GM23338 (cell line): ENCODE data around the gene CARMIL1. TPM values are rescaled to one million over a fixed set of nuclear protein-coding genes. Genes with fewer than 3 reads are reported as not detected.

Experiments used
- ATAC-seq: fragments of 200-7000 bp; cut with Tn5 transposase; 3 replicates; pipeline ENCODE4 v1.9.1; 2020
- DNase-seq: peaks from one replicate; pipeline ENCODE4 v3.0.0-alpha.2; 2015; ENCODE audit warnings: low spot score
- H2AFZ ChIP-seq: fragments of 200-600 bp; sonication (generic); 2 replicates; pipeline ENCODE4 v1.8.0; 2016; ENCODE audit warnings: antibody characterized with exemption, mild to moderate bottlenecking, moderate library complexity
- H3F3A ChIP-seq: fragments of 200-600 bp; sonication (generic); replicated peaks from 2 replicates; pipeline ENCODE4 v1.8.0; 2017; ENCODE audit warnings: antibody characterized with exemption, mixed run types, low read depth
- H3K27ac ChIP-seq: fragments of 200-600 bp; sonication (generic); 2 replicates; pipeline ENCODE4 v1.6.1; 2016; ENCODE audit warnings: low read depth
- H3K27me3 ChIP-seq: fragments of 200-600 bp; sonication (generic); 2 replicates; pipeline ENCODE4 v1.8.0; 2016; ENCODE audit warnings: mild to moderate bottlenecking, mixed run types, moderate library complexity; ENCODE audit not compliant: insufficient read depth
- H3K36me3 ChIP-seq: fragments of 200-600 bp; sonication (generic); 2 replicates; pipeline ENCODE4 v1.8.0; 2016; ENCODE audit warnings: mild to moderate bottlenecking; ENCODE audit not compliant: insufficient read depth
- H3K4me1 ChIP-seq: fragments of 200-600 bp; sonication (generic); 2 replicates; pipeline ENCODE4 v1.8.0; 2016; ENCODE audit warnings: mild to moderate bottlenecking, moderate library complexity; ENCODE audit not compliant: insufficient read depth
- H3K4me2 ChIP-seq: fragments of 200-600 bp; sonication (generic); 2 replicates; pipeline ENCODE4 v1.7.1; 2017; ENCODE audit warnings: mixed run types
- H3K4me3 ChIP-seq: fragments of 200-600 bp; sonication (generic); 2 replicates; pipeline ENCODE4 v1.6.1; 2016; ENCODE audit warnings: mixed run types
- H3K79me2 ChIP-seq: fragments of 200-600 bp; sonication (generic); replicated peaks from 2 replicates; pipeline ENCODE4 v1.8.0; 2017; ENCODE audit warnings: mild to moderate bottlenecking; ENCODE audit not compliant: insufficient read depth
- H3K9me2 ChIP-seq: fragments of 200-600 bp; sonication (generic); 2 replicates; pipeline ENCODE4 v1.8.0; 2017; ENCODE audit not compliant: insufficient read depth
- H4K20me1 ChIP-seq: fragments of 200-600 bp; sonication (generic); replicated peaks from 2 replicates; pipeline ENCODE4 v1.8.0; 2017; ENCODE audit warnings: mild to moderate bottlenecking; ENCODE audit not compliant: insufficient read depth
- H3K27ac Mint-ChIP-seq: 2 replicates; pipeline ENCODE4 v1.8.0; 2020; ENCODE audit warnings: inconsistent platforms, mild to moderate bottlenecking, moderate library complexity, mixed read lengths
- H3K27me3 Mint-ChIP-seq: 3 replicates; pipeline ENCODE4 v1.8.0; 2022; ENCODE audit warnings: low read depth, mild to moderate bottlenecking, moderate library complexity, mixed read lengths, inconsistent platforms; ENCODE audit not compliant: insufficient read depth, poor library complexity
- H3K36me3 Mint-ChIP-seq: 3 replicates; pipeline ENCODE4 v1.8.0; 2021; ENCODE audit warnings: low read depth, mild to moderate bottlenecking, inconsistent platforms, moderate library complexity, mixed read lengths
- H3K4me1 Mint-ChIP-seq: 3 replicates; pipeline ENCODE4 v1.8.0; 2020; ENCODE audit warnings: mild to moderate bottlenecking, inconsistent platforms, mixed read lengths
- H3K4me3 Mint-ChIP-seq: 3 replicates; pipeline ENCODE4 v1.8.0; 2021; ENCODE audit warnings: moderate library complexity, mild to moderate bottlenecking, inconsistent platforms, mixed read lengths
- H3K9me3 Mint-ChIP-seq: 3 replicates; pipeline ENCODE4 v1.8.0; 2020; ENCODE audit warnings: moderate library complexity, mild to moderate bottlenecking, inconsistent platforms, mixed read lengths
- CREB1 ChIP-seq: fragments of 250-450 bp; sonication (Bioruptor Pico); IDR thresholded peaks from 2 replicates; pipeline ENCODE4 v1.5.0; 2020; ENCODE audit warnings: low read depth, mild to moderate bottlenecking, moderate library complexity
- CTCF ChIP-seq, 2 experiments: fragments of 200-600 bp in 1 of 2; sonication (generic) in 1 of 2; conservative IDR thresholded peaks; 2 replicates each; pipeline versions ENCODE4 v1.5.1 to v1.6.1; 2016 to 2017; ENCODE audit warnings: antibody characterized with exemption in 2 of 2, low read depth in 2 of 2, mild to moderate bottlenecking in 2 of 2, moderate library complexity in 1 of 2
- ETS1 ChIP-seq: IDR thresholded peaks from 2 replicates; pipeline ENCODE4 v1.6.1; 2016; ENCODE audit warnings: antibody characterized with exemption
- EZH2 ChIP-seq: fragments of 200-600 bp; sonication (generic); IDR thresholded peaks from one replicate; pipeline ENCODE4 v1.8.0; 2017; ENCODE audit warnings: antibody characterized with exemption, mild to moderate bottlenecking, low read depth; ENCODE audit not compliant: unreplicated experiment
- EZH2phosphoT487 ChIP-seq: fragments of 200-600 bp; sonication (generic); IDR thresholded peaks from one replicate; pipeline ENCODE4 v1.8.1; 2018; ENCODE audit warnings: antibody characterized with exemption; ENCODE audit not compliant: unreplicated experiment
- NANOG ChIP-seq: IDR thresholded peaks from 2 replicates; pipeline ENCODE4 v1.6.1; 2016; ENCODE audit warnings: antibody characterized with exemption, borderline replicate concordance
- POLR2AphosphoS5 ChIP-seq: IDR thresholded peaks from 2 replicates; pipeline ENCODE4 v1.6.1; 2016; ENCODE audit warnings: antibody characterized with exemption, low read depth
- STAT1 ChIP-seq: IDR thresholded peaks from one replicate; pipeline ENCODE4 v1.6.1; 2016; ENCODE audit warnings: antibody characterized with exemption; ENCODE audit not compliant: unreplicated experiment
- ZNF114 ChIP-seq: fragments of 250-450 bp; sonication (Bioruptor Pico); IDR thresholded peaks from 2 replicates; pipeline ENCODE4 v1.5.0; 2020; ENCODE audit warnings: mild to moderate bottlenecking, moderate library complexity
- ZNF331 ChIP-seq: fragments of 250-450 bp; sonication (Bioruptor Pico); IDR thresholded peaks from 2 replicates; pipeline ENCODE4 v1.5.0; 2020; ENCODE audit warnings: low read depth, mild to moderate bottlenecking, moderate library complexity
- ZNF462 ChIP-seq: fragments of 250-450 bp; sonication (Bioruptor Pico); IDR thresholded peaks from 2 replicates; pipeline ENCODE4 v1.5.0; 2020; ENCODE audit warnings: mild to moderate bottlenecking, moderate library complexity
- polyA plus RNA-seq: library from polyadenylated mRNA; unstranded; fragments of >200 nt; fragmentation: Nextera tagmentation; extraction: Ambion mirVana; gene quantifications from 2 replicates; pipeline ENCODE4 v1.2.1, GENCODE V29; 2016
- total RNA-seq: library from RNA; depleted of rRNA; stranded (reverse); fragments of >200 nt; shearing (Covaris generic); gene quantifications from 2 replicates; pipeline ENCODE4 v1.2.3, GENCODE V29; 2014

CARMIL1 gene
- total and polyA plus RNA-seq, 2 experiments from 2014 or later: 43.2 to 66.9 TPM

GRCh38 chr6:25388776-25389175 is 109.6 kb downstream of the CARMIL1 start (continued):
- TF ChIP-seq ZNF331: no peak
- TF ChIP-seq CTCF (conservative IDR thresholded peaks at IDR 0.05; ENCODE audit: low read depth in 2 of 2): no peak
- no peak for TF ChIP-seq STAT1

GRCh38 chr6:25389471-25389870 is 110.3 kb downstream of the CARMIL1 start:
- no peaks in the 10 kb centered on the region for H3K9me3 Mint-ChIP-seq
- H3F3A ChIP-seq: no peaks in the 10 kb centered on the region
- no peak overlapping the region for H3K4me3 Mint-ChIP-seq
- DNase-seq: no peak
- H4K20me1 ChIP-seq: no peaks in the 10 kb centered on the region; the same call in 1 of the 2 replicates
- H3K9me2 ChIP-seq: no peaks in the 10 kb centered on the region
- H3K27me3 Mint-ChIP-seq: peaks cover 2% of the 10 kb centered on the region
- no peak overlapping the region for H2AFZ ChIP-seq
- ATAC-seq: no peak
- H3K79me2 ChIP-seq: peaks cover 94% of the 10 kb centered on the region
- peaks cover 11% of the 10 kb centered on the region for H3K4me1 Mint-ChIP-seq
- no peak overlapping the region for H3K4me3 ChIP-seq
- no peak overlapping the region for H3K27ac Mint-ChIP-seq
- peaks cover 9% of the 10 kb centered on the region; the same call in 1 of the 2 replicates for H3K4me1 ChIP-seq
- H3K36me3 Mint-ChIP-seq: no peaks in the 10 kb centered on the region
- no peaks in the 10 kb centered on the region for H3K36me3 ChIP-seq
- no peaks in the 10 kb centered on the region for H3K27me3 ChIP-seq
- no peak overlapping the region for H3K27ac ChIP-seq
- H3K4me2 ChIP-seq: no peak overlapping the region
- TF ChIP-seq CTCF (conservative IDR thresholded peaks at IDR 0.05; ENCODE audit: low read depth in 2 of 2) (no peak), ZNF114 (CRISPR knock-in tag) (no peak), CREB1 (no peak), NANOG (no peak), ETS1 (no peak), ZNF462 (CRISPR knock-in tag) (no peak), EZH2phosphoT487 (no peak), STAT1 (no peak), POLR2AphosphoS5 (no peak), EZH2 (no peak)
